Ovary (tissue), 3 donors: Measurements from ENCODE around the gene SGTA.

ENCODE experiments used
- EP300 ChIP-seq: sonication (generic); formaldehyde crosslinking; IDR thresholded peaks from one replicate; pipeline ENCODE4 v1.6.1; 2017; ENCODE audit warnings: antibody characterized with exemption
- POLR2A ChIP-seq: fragments of 450-650 bp; IDR thresholded peaks from one replicate; pipeline ENCODE4 v1.6.1; 2017; ENCODE audit warnings: antibody characterized with exemption, mild to moderate bottlenecking, moderate library complexity
- TF ChIP-seq, protein P1 (sequence below), 3 donors: fragments of 450-650 bp in 2 of 3; fragments of 200-600 bp in 1 of 3; IDR thresholded peaks; one replicate each; pipeline versions ENCODE4 v1.5.1 to v1.8.0; 2016 to 2022; ENCODE audit warnings: antibody characterized with exemption in 3 of 3, mild to moderate bottlenecking in 1 of 3
- donor health status: DM: no; HTN: no; CAD: no.

DNA sequence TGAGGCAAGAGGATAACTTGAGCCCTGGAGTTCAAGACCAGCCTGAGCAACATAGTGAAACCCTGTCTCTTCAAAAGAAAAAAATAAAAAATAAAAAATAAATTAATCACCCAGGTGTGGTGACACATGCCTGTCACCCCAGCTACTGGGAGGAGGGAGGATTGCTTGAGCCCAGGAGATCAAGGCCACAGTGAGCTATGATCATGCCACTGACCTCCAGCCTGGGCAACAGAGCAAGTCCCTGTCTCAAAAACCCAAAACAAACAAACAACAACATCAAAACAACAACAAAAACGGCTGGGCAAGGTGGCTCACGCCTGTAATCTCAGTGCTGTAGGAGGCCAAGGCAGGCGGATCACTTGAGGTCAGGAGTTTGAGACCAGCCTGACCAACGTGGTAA is 39.0 kb downstream of the SGTA start:
- TF ChIP-seq, protein P1, sequence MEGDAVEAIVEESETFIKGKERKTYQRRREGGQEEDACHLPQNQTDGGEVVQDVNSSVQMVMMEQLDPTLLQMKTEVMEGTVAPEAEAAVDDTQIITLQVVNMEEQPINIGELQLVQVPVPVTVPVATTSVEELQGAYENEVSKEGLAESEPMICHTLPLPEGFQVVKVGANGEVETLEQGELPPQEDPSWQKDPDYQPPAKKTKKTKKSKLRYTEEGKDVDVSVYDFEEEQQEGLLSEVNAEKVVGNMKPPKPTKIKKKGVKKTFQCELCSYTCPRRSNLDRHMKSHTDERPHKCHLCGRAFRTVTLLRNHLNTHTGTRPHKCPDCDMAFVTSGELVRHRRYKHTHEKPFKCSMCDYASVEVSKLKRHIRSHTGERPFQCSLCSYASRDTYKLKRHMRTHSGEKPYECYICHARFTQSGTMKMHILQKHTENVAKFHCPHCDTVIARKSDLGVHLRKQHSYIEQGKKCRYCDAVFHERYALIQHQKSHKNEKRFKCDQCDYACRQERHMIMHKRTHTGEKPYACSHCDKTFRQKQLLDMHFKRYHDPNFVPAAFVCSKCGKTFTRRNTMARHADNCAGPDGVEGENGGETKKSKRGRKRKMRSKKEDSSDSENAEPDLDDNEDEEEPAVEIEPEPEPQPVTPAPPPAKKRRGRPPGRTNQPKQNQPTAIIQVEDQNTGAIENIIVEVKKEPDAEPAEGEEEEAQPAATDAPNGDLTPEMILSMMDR (IDR thresholded peaks at IDR 0.05), result no peak
- no peak for TF ChIP-seq POLR2A
- TF ChIP-seq EP300, result no peak
